ENCODE measurements around the gene EFNA2. TPM values are rescaled to one million over a fixed set of nuclear protein-coding genes. Genes with fewer than 3 reads are reported as not detected.

Gene EFNA2
- total RNA-seq, 1 experiment from 2014 or later = 2.8 TPM

- DNase-seq = no peak
- Histone ChIP-seq H3K36me3 (peaks cover 18% of the 10 kb centered on the region), H3K27me3 (peaks cover 13% of the 10 kb centered on the region), H3K4me3 (no peak overlapping the region), H3K4me1 (no peaks in the 10 kb centered on the region), H3K27ac (no peak overlapping the region), H3K9me3 (replicated peaks) (no peaks in the 10 kb centered on the region)
Measured at GRCh38 chr19:1278713-1279660, 6.7 kb upstream of the EFNA2 start.

GRCh38 chr19:1279782-1280341 is 5.8 kb upstream of the EFNA2 start:
- Histone ChIP-seq H3K36me3 (peaks cover 10% of the 10 kb centered on the region), H3K27me3 (peaks cover 22% of the 10 kb centered on the region), H3K4me1 (no peaks in the 10 kb centered on the region), H3K9me3 (replicated peaks) (no peaks in the 10 kb centered on the region), H3K4me3 (no peak overlapping the region), H3K27ac (no peak overlapping the region)
- DNase-seq = peak; percentile 79 to 91

GRCh38 chr19:1280636-1281568 is 4.8 kb upstream of the EFNA2 start:
- Histone ChIP-seq H3K27me3 (peaks cover 27% of the 10 kb centered on the region), H3K27ac (no peak overlapping the region)

GRCh38 chr19:1281569-1282287 is 3.9 kb upstream of the EFNA2 start:
- Histone ChIP-seq H3K27ac (no peak overlapping the region), H3K27me3 (peaks cover 31% of the 10 kb centered on the region), H3K4me1 (no peaks in the 10 kb centered on the region), H3K4me3 (no peak overlapping the region), H3K36me3 (peaks cover 7% of the 10 kb centered on the region; the same call in 1 of the 2 replicates), H3K9me3 (replicated peaks) (no peaks in the 10 kb centered on the region)
- no peak for DNase-seq

More at GRCh38 chr19:1280636-1281568, 4.8 kb upstream of the EFNA2 start:
- Histone ChIP-seq H3K36me3 (peaks cover 7% of the 10 kb centered on the region; the same call in 1 of the 2 replicates), H3K4me3 (no peak overlapping the region), H3K9me3 (replicated peaks) (no peaks in the 10 kb centered on the region), H3K4me1 (no peaks in the 10 kb centered on the region)
- no peak for DNase-seq

- no peaks in the 10 kb centered on the region for H3K9me3 ChIP-seq (replicated peaks)
- DNase-seq = no peak
- no peak overlapping the region for H3K27ac ChIP-seq
- peaks cover 7% of the 10 kb centered on the region; the same call in 1 of the 2 replicates for H3K36me3 ChIP-seq
- no peaks in the 10 kb centered on the region for H3K4me1 ChIP-seq
- peaks cover 38% of the 10 kb centered on the region for H3K27me3 ChIP-seq
- no peak overlapping the region for H3K4me3 ChIP-seq
Measured at GRCh38 chr19:1282588-1283206, 3.0 kb upstream of the EFNA2 start.

GRCh38 chr19:1283207-1283916 is 2.3 kb upstream of the EFNA2 start:
- no peaks in the 10 kb centered on the region for H3K9me3 ChIP-seq (replicated peaks)
- H3K27me3 ChIP-seq = peaks cover 43% of the 10 kb centered on the region
- peaks cover 7% of the 10 kb centered on the region; the same call in 1 of the 2 replicates for H3K36me3 ChIP-seq
- no peak for DNase-seq
- H3K27ac ChIP-seq = no peak overlapping the region
- no peaks in the 10 kb centered on the region for H3K4me1 ChIP-seq
- no peak overlapping the region for H3K4me3 ChIP-seq

GRCh38 chr19:1283917-1284292 is 1.8 kb upstream of the EFNA2 start:
- Histone ChIP-seq H3K4me3 (no peak overlapping the region), H3K4me1 (no peaks in the 10 kb centered on the region), H3K27ac (no peak overlapping the region), H3K36me3 (peaks cover 6% of the 10 kb centered on the region; the same call in 1 of the 2 replicates), H3K9me3 (replicated peaks) (no peaks in the 10 kb centered on the region), H3K27me3 (peaks cover 46% of the 10 kb centered on the region)
- no peak for DNase-seq

- no peaks in the 10 kb centered on the region for H3K9me3 ChIP-seq (replicated peaks)
- no peak for DNase-seq
- H3K4me3 ChIP-seq = no peak overlapping the region
- no peak overlapping the region for H3K27ac ChIP-seq
- H3K4me1 ChIP-seq = no peaks in the 10 kb centered on the region
- H3K27me3 ChIP-seq = peaks cover 49% of the 10 kb centered on the region
- peaks cover 1% of the 10 kb centered on the region; the same call in 1 of the 2 replicates for H3K36me3 ChIP-seq
Measured at GRCh38 chr19:1284293-1284978, 1.2 kb upstream of the EFNA2 start.

GRCh38 chr19:1284979-1285736 is 515 bp upstream of the EFNA2 start:
- Histone ChIP-seq H3K27ac (no peak overlapping the region), H3K27me3 (peaks cover 52% of the 10 kb centered on the region), H3K9me3 (replicated peaks) (no peaks in the 10 kb centered on the region), H3K36me3 (no peaks in the 10 kb centered on the region), H3K4me1 (no peaks in the 10 kb centered on the region), H3K4me3 (0 out of 2 replicates have a peak overlapping the region, but pooled peaks have one; percentile 7)
- peak in 1 of 2 experiments; percentile 28 for DNase-seq

- no peak for DNase-seq
- peaks cover 15% of the 10 kb centered on the region for H3K4me1 ChIP-seq
- no peak overlapping the region for H3K27ac ChIP-seq
- peaks cover 67% of the 10 kb centered on the region for H3K27me3 ChIP-seq
- H3K4me3 ChIP-seq = peak overlapping the region; percentile 40
- no peaks in the 10 kb centered on the region for H3K9me3 ChIP-seq (replicated peaks)
- no peaks in the 10 kb centered on the region for H3K36me3 ChIP-seq
Measured at GRCh38 chr19:1286487-1287353, 1.0 kb downstream of the EFNA2 start.

- Histone ChIP-seq H3K27ac (no peak overlapping the region), H3K36me3 (no peaks in the 10 kb centered on the region), H3K4me1 (peaks cover 15% of the 10 kb centered on the region), H3K4me3 (no peak overlapping the region; the same call in 1 of the 2 replicates), H3K9me3 (replicated peaks) (no peaks in the 10 kb centered on the region), H3K27me3 (peaks cover 75% of the 10 kb centered on the region)
- DNase-seq = no peak
Measured at GRCh38 chr19:1287354-1288225, 1.9 kb downstream of the EFNA2 start.

Measured in SJCRH30 (cell line).